Mammary epithelial cell (primary cell): ENCODE results near the gene PHC2.

Source experiments
- EZH2 ChIP-seq: IDR thresholded peaks from 2 replicates; pipeline ENCODE4 v1.6.1; 2012; ENCODE audit warnings: low read length, inconsistent platforms, borderline replicate concordance
- TF ChIP-seq, protein P1 (sequence below), 2 donors: IDR thresholded peaks in 1 of 2; conservative IDR thresholded peaks in 1 of 2; 2 replicates each; pipeline ENCODE4 v1.5.1; 2011 to 2012; ENCODE audit warnings: inconsistent platforms in 2 of 2, low read length in 2 of 2, mild to moderate bottlenecking in 2 of 2, control low read depth in 1 of 2, low read depth in 1 of 2; ENCODE audit not compliant: insufficient read depth in 1 of 2; ENCODE audit errors: extremely low read depth in 1 of 2

DNA sequence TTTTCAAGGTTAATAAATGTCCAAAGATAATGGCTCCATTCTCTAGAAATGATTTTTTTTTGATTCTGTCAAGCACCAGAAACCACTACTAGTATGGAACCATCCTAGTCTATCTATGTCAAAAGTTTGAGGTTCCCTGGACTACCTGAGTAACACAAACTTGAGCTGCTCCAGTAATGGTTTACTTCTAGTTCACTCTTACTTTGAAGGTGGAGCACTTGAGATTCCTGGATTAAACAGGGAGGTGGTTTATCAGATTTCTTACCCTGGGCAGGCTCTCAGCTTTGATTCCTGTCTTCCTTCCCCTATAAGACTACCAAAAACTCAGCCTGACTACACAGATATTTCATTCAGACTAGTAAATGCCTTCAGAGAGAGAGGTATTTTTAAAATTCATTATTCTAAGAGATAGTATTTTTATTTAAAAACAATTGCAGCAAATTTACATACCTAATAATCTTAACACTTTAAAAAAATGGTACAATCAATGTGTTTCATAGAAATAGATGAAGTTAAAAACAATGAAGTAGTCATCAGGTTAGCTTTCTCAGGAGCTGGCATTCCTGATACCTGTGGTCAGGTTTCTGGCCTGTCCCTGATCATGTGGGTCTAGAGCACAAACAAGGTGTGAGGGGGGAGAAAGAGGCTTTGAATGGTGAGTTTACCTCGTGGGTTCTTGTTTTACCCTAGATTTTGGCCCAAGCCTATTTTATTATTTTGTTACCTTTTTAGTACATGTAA lies 23.4 kb downstream of the PHC2 start:
- TF ChIP-seq, protein P1, sequence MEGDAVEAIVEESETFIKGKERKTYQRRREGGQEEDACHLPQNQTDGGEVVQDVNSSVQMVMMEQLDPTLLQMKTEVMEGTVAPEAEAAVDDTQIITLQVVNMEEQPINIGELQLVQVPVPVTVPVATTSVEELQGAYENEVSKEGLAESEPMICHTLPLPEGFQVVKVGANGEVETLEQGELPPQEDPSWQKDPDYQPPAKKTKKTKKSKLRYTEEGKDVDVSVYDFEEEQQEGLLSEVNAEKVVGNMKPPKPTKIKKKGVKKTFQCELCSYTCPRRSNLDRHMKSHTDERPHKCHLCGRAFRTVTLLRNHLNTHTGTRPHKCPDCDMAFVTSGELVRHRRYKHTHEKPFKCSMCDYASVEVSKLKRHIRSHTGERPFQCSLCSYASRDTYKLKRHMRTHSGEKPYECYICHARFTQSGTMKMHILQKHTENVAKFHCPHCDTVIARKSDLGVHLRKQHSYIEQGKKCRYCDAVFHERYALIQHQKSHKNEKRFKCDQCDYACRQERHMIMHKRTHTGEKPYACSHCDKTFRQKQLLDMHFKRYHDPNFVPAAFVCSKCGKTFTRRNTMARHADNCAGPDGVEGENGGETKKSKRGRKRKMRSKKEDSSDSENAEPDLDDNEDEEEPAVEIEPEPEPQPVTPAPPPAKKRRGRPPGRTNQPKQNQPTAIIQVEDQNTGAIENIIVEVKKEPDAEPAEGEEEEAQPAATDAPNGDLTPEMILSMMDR (conservative IDR thresholded peaks at IDR 0.05 in 1 of 2, IDR thresholded peaks at IDR 0.05 in 1 of 2; ENCODE audit: extremely low read depth in 1 of 2, insufficient read depth in 1 of 2, low read depth in 1 of 2, low read length in 2 of 2), result no peak
- TF ChIP-seq EZH2, result no peak
